HG03439 (cell line): ENCODE results near the gene FIBCD1.

ENCODE experiments used
- ATAC-seq: cut with Tn5 transposase; IDR thresholded peaks from one replicate; pipeline ENCODE4 v1.9.1; 2021; ENCODE audit warnings: mild to moderate bottlenecking, moderate library complexity; ENCODE audit not compliant: unreplicated experiment

The FIBCD1 gene

GRCh38 chr9:130897105-130897751, 41.8 kb downstream of the FIBCD1 start:
- no peak for ATAC-seq

DNA sequence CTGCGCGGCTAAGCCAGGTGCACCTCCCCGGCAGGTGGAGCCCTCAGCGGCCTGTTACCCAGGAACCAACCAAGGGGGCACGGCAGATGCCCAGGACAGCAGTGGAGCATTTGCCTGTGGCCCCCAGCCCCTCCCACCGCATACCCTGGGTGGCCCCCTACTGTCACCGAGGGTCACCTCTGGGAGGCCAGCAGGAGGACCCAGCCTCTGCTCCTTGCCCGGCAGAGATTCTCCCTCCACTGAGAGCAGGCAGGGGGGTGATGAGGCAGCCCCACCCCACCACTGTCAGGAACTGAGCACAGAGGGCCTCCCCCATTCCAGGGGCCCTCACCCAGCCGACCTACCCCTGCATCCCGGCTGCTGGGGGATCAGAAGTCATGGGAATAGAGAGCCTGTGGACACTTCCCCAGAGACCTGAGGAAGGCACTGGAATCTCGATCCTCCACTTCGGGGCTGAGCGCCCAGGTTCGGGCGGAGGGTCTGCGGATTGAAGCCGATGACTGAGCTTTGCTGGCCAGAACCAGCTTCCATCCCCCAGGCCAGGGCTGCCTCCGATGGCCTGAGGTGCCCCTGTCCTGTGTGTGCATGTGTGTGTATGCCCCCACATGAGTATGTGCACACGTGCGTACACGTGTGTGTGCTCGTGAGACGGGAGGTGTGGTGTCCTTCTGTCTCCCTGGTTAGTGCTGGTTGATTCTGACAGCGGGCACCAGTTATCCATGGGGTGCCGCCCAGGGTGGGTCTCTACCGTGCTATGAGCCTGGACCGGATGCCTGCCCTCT, 42.6 kb downstream of the FIBCD1 start, which contains the start of gene QRFP:
TSS of gene QRFP (minus strand) at position 580 of the 782 bp plus-strand sequence. CDS start 2,974 bp downstream, outside the sequence.
- ATAC-seq, result no peak

DNA sequence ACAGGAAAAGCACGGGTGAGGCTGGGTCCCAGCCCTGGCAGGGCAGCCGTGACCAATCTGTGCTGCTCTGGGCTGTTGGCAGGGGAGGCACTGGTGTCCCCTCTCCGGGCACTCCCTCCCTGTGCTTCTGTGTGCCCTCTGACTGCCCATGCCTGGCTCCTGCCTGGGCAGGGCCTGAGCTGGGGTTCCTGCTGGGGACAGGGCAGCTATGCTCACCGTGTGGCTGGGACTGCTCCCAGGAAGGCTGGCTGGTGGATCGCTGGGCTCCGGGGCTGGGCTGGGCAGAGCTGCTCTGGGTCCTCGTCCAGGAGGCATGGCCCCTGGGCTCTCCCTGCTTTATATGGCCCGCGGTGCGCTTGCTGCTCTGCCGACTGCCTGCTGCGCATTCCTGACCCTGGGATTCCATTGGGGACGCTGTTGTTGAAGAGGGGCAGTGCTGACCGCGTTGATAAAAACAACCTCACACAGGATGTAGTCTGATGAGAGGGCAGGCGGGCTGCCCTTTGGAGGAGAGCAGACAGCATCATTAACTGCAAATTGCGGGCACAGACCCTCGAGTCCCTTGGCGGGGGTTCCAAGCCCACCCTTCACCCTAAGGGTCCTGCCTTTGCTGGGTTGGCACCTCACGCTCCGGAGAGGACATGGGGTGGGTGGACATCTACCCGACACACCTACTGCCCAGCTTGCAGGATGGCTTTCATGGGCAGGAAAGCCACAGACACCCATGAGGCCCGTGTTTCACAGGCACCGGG, 43.4 kb downstream of the FIBCD1 start:
- ATAC-seq, result no peak

DNA sequence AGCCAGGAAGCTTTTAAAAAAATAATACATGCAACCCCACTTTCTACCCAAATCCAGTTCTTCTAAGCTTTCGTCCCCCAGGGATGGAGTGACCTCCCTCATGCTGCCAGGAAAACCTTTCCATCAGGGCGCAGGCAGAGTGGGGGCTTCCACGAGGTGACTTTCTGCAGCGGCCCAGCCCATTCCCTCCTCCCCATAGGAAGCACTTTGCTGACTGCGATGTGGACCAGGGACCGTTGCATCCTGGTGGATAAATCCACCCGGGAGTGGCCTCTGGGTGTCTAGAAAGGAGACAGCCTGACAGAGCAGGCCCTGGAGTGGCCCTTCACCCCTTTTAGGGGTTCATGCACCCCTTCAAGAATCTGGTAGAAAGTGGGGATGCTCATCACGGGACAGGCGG, 44.0 kb downstream of the FIBCD1 start:
- no peak for ATAC-seq

DNA sequence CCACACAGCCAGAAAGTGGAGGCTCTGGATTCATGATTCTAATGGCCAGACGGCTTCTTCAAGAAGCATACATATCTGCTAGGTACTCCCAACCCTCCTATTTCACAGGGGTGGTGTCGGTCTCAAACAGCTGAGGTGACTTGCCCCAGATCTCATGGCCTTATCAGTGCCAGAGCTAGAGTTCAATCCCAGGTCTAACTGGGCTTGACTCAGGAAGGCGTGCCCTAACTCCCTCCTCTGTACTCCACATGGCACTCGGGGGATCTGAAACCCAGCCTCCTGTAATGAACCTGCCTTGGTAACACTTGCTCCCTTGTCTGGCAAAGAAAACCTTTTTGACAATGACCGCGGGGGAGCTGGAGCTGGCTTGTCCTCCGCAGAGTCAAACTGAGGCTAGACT, 44.5 kb downstream of the FIBCD1 start:
- ATAC-seq, result no peak

GRCh38 chr9:130893341-130894101, 45.5 kb downstream of the FIBCD1 start:
- ATAC-seq, result no peak

DNA sequence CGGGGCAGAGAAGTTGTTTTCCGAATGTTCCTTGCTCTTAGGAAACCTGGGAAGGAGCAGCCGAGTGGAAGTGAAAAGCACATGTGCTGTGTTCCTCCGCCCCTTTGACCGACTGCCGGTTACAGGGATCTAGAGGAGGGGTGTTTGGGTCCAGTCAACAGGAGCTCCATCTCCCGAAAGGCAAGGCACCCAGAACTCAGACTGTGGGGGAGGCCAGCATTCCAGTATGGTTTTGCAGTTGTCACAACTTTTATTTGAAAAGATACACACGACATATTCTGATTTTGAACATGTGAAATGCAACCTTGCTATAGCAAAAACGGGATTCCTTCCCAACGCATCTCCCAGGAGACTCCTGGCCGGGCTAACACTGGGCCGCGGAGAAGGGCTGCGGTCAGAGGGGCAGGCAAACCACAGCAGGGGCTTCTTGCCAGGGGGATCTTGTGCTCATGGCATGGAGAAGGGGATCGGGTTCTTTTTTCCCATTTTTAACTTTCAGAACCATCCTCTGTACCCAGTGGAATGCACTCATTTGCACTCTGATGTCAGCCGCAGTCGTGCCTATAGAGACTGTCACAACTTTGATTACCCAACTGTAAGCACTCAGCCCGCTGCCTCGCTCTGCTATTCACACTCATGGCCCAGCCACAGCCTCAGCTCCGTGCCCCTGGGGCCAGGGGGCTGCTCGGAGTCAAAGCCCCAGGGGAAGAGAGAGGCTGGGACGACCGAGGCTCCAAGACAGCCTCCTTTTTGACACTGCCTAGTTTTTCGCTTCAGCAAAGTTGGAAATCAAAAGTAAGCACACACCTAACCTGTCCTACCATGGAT, 46.4 kb downstream of the FIBCD1 start:
- ATAC-seq, result no peak

- ATAC-seq, result no peak
Measured at GRCh38 chr9:130891688-130892476, 47.2 kb downstream of the FIBCD1 start.

- ATAC-seq, result no peak
Measured at GRCh38 chr9:130890870-130891687, 48.0 kb downstream of the FIBCD1 start.

DNA sequence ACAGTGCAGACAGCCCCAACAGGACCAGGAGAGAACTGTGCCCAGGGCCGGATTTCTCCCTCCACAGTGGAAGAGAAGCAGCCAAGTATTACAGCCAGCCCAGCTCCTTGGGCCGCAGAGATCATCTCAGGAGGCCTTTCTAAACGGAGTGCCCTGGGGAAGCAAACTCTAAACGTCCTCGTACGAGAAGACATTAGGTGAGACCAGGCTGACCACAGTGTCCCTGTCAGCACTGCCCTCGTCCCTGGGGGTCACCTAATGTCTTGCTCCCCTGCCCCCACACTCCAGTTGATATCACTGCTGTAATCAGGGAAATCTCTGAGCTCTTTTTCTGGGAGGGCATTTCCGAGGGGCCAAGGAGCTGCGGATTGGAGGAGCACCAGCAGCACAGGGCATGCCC, 48.9 kb downstream of the FIBCD1 start:
- no peak for ATAC-seq

DNA sequence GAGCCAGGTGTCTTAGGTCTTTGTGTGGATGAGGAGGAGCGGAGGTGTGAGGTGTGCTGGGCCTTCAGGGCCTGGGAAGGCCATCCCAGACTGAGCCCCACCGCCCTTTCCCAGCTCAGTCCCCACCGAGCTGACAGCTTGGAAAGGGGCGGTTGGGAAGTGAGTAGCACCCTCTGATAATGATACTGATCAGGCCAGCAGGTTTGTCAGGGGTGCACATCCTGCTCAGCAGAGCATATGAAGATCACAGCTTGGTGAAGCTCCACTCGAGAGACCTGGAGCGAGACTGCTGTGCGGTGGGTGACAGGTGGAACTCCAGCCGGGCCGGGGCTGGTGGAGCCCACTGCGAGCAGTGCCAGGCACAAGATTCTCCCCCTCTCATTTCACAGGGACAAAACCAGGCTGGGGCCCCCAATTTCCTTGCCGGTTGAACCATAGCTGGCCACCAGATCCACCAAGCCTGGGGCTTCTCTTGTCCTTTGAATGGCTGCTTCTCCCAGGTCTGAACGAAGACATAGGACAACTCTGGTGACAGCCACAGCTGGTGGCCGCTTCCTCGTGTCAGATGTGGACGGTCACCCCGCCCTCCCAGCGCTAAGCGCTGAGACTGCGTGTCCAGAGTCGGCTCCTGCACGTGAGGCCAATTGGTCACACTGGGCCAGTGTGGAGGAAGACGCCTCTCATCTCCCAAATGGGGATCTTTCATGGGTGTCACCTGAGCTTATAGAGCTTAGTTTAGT, 50.7 kb downstream of the FIBCD1 start:
- no peak for ATAC-seq

GRCh38 chr9:130887494-130888144, 51.4 kb downstream of the FIBCD1 start:
- no peak for ATAC-seq

DNA sequence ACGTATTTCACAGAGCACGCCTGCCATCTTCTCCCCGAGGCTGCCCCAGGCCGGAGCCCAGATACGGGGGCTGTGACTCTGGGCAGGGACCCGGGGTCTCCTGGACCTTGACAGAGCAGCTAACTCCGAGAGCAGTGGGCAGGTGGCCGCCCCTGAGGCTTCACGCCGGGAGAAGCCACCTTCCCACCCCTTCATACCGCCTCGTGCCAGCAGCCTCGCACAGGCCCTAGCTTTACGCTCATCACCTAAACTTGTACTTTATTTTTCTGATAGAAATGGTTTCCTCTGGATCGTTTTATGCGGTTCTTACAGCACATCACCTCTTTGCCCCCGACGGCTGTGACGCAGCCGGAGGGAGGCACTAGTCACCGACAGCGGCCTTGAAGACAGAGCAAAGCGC, 52.1 kb downstream of the FIBCD1 start:
- no peak for ATAC-seq

DNA sequence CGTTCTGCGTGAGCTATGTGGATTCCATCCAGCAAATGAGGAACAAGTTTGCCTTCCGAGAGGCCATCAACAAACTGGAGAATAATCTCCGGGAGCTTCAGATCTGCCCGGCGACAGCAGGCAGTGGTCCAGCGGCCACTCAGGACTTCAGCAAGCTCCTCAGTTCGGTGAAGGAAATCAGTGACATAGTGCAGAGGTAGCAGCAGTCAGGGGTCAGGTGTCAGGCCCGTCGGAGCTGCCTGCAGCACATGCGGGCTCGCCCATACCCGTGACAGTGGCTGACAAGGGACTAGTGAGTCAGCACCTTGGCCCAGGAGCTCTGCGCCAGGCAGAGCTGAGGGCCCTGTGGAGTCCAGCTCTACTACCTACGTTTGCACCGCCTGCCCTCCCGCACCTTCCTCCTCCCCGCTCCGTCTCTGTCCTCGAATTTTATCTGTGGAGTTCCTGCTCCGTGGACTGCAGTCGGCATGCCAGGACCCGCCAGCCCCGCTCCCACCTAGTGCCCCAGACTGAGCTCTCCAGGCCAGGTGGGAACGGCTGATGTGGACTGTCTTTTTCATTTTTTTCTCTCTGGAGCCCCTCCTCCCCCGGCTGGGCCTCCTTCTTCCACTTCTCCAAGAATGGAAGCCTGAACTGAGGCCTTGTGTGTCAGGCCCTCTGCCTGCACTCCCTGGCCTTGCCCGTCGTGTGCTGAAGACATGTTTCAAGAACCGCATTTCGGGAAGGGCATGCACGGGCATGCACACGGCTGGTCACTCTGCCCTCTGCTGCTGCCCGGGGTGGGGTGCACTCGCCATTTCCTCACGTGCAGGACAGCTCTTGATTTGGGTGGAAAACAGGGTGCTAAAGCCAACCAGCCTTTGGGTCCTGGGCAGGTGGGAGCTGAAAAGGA, 53.3 kb downstream of the FIBCD1 start:
- no peak for ATAC-seq

GRCh38 chr9:130884542-130885483, 54.2 kb downstream of the FIBCD1 start:
- no peak for ATAC-seq
